Measurements from ENCODE around the gene TULP4. TPM values are rescaled to one million over a fixed set of nuclear protein-coding genes. Genes with fewer than 3 reads are reported as not detected.

TULP4 gene
- total RNA-seq, 1 donor from 2014 or later, result 86.1 TPM

- DNase-seq (ENCODE audit: low spot score), result no peak
- no peak for ATAC-seq
- intact Hi-C loops (cut with DNase I), result no loop called here
Observed at GRCh38 chr6:158405933-158406332, 93.7 kb downstream of the TULP4 start.

GRCh38 chr6:158406736-158407135, 94.5 kb downstream of the TULP4 start:
- ATAC-seq, result no peak
- intact Hi-C loops (cut with DNase I), result no loop called here

DNA sequence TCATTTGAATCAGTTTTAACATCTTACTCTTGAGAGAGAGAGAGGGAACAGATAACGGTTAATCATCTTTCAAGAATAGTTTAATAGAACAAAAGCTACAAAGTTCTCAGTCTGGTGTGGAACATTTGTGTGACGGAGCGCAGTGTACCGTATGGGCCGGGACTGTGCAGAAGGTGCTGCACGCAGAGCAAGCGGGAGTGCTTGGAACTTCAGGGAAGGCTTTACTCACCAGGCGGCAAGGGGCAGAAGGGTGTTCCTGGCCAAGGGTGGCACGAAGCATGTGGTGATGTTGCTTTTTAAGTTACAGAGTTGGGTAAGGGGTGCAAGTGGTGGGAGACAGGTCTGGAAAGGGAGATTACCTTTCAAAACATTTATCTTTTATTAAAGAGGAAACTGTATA, 95.7 kb downstream of the TULP4 start:
- peak; percentile 16 for ATAC-seq
- no peak for DNase-seq (ENCODE audit: low spot score)
- intact Hi-C loops (cut with DNase I), result no loop called here

More at GRCh38 chr6:158406736-158407135, 94.5 kb downstream of the TULP4 start:
- no peak for DNase-seq (ENCODE audit: low spot score)

DNA sequence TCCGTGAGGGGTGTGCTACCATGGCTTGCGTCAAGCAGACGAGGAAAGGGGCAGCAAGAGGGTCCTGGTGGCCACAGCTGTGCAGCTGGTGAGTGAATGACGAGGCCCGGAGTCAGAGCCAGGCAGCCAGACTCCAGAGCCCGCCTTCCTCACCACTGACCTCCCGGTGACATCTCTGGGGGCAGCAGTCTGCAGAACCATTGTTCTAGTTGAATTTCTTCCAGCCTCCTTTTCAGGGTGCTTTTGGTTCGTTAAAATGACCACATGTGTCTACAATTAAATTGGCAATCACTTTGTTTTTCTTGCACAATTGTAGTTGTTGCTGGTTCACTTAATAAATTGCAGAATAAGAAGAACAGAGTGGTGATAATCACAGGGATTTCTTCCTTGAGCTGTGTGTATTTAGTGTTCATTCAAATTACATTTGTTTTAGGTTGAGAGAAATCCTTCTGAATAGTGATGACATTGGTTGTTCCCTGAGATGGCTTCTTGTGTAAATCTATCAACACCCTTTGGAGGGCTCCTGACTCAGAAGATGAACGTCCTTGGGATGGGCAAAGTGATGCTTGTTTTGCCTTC, 96.4 kb downstream of the TULP4 start:
- peak; percentile 78 for DNase-seq (ENCODE audit: low spot score)
- ATAC-seq, result peak; percentile 98
- intact Hi-C loops (cut with DNase I), result no loop called here

GRCh38 chr6:158409451-158409850, 97.2 kb downstream of the TULP4 start:
- ATAC-seq, result peak; percentile 53
- DNase-seq (ENCODE audit: low spot score), result no peak
- intact Hi-C loops (cut with DNase I), result no loop called here

- intact Hi-C loops (cut with DNase I), result no loop called here
- no peak for DNase-seq (ENCODE audit: low spot score)
- ATAC-seq, result no peak
Observed at GRCh38 chr6:158410784-158411183, 98.5 kb downstream of the TULP4 start.

DNA sequence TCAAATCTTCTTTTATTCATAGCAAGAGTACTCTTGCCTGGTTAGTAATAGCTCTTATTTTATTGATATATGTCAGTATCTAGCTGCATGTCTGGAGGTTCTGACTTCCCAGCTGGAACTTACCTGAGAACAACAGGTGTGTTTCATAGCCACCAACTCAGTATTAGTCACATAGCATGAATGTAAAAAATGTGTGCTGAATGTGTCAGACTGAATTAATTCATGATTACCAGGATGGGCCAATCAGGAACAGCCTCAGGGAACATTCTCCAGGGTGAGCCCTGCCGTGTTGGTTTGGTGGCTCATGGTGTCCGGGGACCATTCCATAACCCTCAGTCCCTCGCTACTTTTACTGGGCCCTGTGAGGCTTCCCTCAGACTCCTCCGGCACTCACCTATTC, 99.7 kb downstream of the TULP4 start:
- ATAC-seq (no peak), DNase-seq (ENCODE audit: low spot score) (no peak)
- intact Hi-C loops (cut with DNase I), result no loop called here

GRCh38 chr6:158413028-158413427, 100.8 kb downstream of the TULP4 start:
- intact Hi-C loops (cut with DNase I), result no loop called here
- ATAC-seq, result no peak
- DNase-seq (ENCODE audit: low spot score), result no peak

GRCh38 chr6:158413814-158414565, 101.7 kb downstream of the TULP4 start:
- no peak for ATAC-seq
- intact Hi-C loops (cut with DNase I), result no loop called here

DNA sequence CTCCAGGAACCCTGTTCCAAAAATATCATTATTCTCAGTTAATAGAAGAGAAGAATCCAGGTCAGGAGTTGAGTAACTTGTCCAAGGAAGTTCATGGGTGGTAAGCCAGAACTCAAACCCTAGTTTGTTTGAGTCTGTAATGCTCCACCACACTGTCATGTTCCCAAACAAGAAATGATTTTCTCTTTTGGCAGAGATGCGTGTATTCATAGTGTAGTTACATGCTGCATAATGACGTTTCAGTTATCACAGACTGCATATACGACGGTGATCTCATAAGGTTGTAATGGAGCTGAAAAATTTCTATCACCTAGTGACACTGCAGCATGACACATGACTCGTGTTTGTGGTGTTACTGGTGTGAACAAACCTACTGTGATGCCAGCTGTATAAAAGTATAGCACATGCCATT, 102.6 kb downstream of the TULP4 start:
- DNase-seq (ENCODE audit: low spot score) (no peak), ATAC-seq (no peak)
- intact Hi-C loops (cut with DNase I), result no loop called here

More at GRCh38 chr6:158413814-158414565, 101.7 kb downstream of the TULP4 start:
- no peak for DNase-seq (ENCODE audit: low spot score)

DNA sequence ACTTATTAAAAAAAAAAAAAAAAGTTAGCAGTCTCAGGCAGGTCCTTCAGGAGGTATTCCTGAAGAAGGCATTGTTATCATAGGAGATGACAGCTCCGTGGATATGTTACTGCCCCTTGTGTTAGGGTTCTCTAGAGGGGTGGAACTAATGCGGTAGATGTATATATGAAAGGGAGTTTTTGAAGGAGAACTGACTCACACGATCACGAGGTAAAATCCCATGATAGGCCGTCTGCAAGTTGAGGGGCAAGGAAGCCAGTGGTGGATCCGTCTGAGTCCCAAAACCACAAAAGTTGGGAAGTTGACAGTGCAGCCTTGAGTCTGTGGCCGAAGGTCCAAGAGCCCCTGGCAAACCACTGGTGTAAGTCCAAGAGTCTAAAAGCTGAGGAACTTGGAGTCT, 103.4 kb downstream of the TULP4 start:
- intact Hi-C loops (cut with DNase I), result no loop called here
- DNase-seq (ENCODE audit: low spot score) (no peak), ATAC-seq (no peak)

GRCh38 chr6:158416883-158417759, 104.9 kb downstream of the TULP4 start:
- intact Hi-C loops (cut with DNase I), result no loop called here
- ATAC-seq (no peak), DNase-seq (ENCODE audit: low spot score) (no peak)

GRCh38 chr6:158417760-158418098, 105.5 kb downstream of the TULP4 start:
- intact Hi-C loops (cut with DNase I), result no loop called here
- DNase-seq (ENCODE audit: low spot score) (no peak), ATAC-seq (no peak)

DNA sequence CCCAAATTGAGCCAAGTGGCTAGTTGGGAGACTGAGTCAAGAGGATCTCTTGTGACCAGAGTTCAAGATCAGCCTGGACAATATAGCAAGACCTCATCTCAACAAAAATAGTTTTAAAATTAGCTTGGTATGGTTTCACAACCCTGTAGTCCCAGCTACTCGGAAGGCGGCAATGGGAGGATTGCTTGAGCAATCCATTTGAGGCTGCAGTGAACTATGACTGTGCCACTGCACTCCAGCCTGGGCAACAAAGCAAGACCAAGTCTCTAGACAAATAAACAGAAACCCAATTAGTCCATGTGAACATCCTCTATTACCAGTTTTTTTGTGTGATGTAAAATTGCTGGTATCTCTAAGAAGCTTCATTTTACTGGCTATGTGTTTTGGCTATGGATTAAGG, 106.2 kb downstream of the TULP4 start:
- ATAC-seq (no peak), DNase-seq (ENCODE audit: low spot score) (no peak)
- intact Hi-C loops (cut with DNase I), result no loop called here

DNA sequence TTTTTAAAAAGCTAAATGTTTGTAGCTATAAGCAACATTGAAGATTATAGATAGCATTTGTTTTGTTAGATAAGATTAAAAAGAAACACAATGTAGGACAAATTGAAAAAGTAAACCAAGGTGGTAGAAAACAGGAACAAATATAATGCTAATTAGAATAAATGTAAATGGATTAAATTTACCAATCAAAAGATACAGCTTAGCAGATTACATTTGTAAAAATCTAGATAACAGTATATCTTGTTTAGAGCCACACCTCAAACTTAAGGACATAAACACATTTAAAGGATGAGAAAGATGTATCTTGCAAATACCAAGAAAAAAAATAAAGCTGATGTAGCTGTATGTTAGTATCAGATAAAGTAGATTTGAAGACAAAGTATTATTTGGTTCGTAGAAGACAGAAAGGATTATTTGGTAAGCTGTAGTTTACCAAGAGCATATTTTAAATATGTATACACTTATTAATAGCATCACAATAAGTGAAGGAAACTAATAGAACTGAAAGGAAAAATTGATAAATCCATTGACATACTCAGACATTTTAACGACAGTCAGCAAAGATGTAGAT, 107.2 kb downstream of the TULP4 start:
- DNase-seq (ENCODE audit: low spot score) (no peak), ATAC-seq (no peak)
- intact Hi-C loops (cut with DNase I), result no loop called here

- intact Hi-C loops (cut with DNase I), result no loop called here
- no peak for DNase-seq (ENCODE audit: low spot score)
- no peak for ATAC-seq
Observed at GRCh38 chr6:158421381-158421780, 109.1 kb downstream of the TULP4 start.

- DNase-seq (ENCODE audit: low spot score) (no peak), ATAC-seq (no peak)
- intact Hi-C loops (cut with DNase I), result no loop called here
Observed at GRCh38 chr6:158422629-158423238, 110.5 kb downstream of the TULP4 start.

DNA sequence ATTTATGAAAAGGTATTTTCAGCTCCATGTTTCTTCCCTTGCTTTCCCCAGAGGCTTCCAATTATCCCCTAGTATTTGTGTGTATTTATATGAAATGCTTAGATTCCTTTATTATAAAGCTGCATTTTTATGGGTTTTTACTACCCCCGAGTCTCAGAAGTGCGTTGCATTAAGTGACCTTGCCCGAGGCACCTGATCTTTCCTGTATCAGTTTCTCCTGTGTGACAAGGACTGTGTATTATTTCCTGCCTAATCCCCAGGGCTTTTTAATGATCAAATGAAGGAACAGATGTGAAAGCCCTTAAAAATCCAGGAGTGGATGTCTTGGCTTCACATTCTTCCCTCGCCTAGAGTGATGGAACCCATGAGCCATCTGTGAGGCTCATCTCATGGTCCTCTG, 118.8 kb downstream of the TULP4 start:
- intact Hi-C loops (cut with DNase I), result no loop called here
- DNase-seq (ENCODE audit: low spot score) (no peak), ATAC-seq (no peak)

DNA sequence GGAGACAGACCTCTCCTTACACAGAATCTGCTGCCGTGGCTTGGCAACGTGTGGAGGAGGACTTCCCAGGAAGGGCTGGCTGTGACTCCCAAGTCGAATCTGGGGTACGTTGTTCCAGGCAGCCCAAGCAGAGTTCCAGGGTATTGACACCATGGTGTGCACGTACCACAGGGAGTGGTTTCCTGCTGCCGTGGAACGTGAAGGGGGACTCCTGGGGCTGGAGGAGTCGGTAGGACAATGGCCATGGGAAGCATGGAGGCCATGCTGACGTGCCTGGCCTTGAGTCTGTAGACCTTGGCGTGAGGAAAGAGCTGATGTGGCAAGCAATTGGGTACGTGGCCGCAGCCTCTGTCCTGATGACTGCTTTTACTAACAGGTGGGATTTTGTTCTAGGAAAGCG, 119.3 kb downstream of the TULP4 start:
- intact Hi-C loops (cut with DNase I), result no loop called here
- DNase-seq (ENCODE audit: low spot score) (no peak), ATAC-seq (no peak)
